Measurements from ENCODE around the gene GALNT12.

GALNT12 gene

GRCh38 chr9:98783518-98784226, 23.8 kb upstream of the GALNT12 start:
- DNase-seq (ENCODE audit: low read depth, low spot score) = no peak

GRCh38 chr9:98784831-98785806, 22.4 kb upstream of the GALNT12 start:
- no peak for DNase-seq (ENCODE audit: low read depth, low spot score)

GRCh38 chr9:98786750-98787510, 20.5 kb upstream of the GALNT12 start:
- DNase-seq (ENCODE audit: low read depth, low spot score) = no peak

GRCh38 chr9:98787766-98788335, 19.6 kb upstream of the GALNT12 start:
- DNase-seq (ENCODE audit: low read depth, low spot score) = no peak

- no peak for DNase-seq (ENCODE audit: low read depth, low spot score)
These were observed 17.9 kb upstream of the GALNT12 start for GRCh38 chr9:98789483-98790133.

- DNase-seq (ENCODE audit: low read depth, low spot score) = no peak
These were observed 17.2 kb upstream of the GALNT12 start for GRCh38 chr9:98790134-98790841.

- no peak for DNase-seq (ENCODE audit: low read depth, low spot score)
These were observed 16.4 kb upstream of the GALNT12 start for GRCh38 chr9:98790842-98791607.

GRCh38 chr9:98791608-98792490, 15.6 kb upstream of the GALNT12 start:
- no peak for DNase-seq (ENCODE audit: low read depth, low spot score)

GRCh38 chr9:98793031-98793430, 14.4 kb upstream of the GALNT12 start:
- no peak for DNase-seq (ENCODE audit: low read depth, low spot score)

- no peak for DNase-seq (ENCODE audit: low read depth, low spot score)
These were observed 12.7 kb upstream of the GALNT12 start for GRCh38 chr9:98794802-98795201.

GRCh38 chr9:98795295-98795955, 12.0 kb upstream of the GALNT12 start:
- no peak for DNase-seq (ENCODE audit: low read depth, low spot score)

- DNase-seq (ENCODE audit: low read depth, low spot score) = no peak
These were observed 11.5 kb upstream of the GALNT12 start for GRCh38 chr9:98795970-98796363.

GRCh38 chr9:98796364-98797101, 10.9 kb upstream of the GALNT12 start, which contains the start of gene ANKS6:
TSS of gene ANKS6 (minus strand) at chr9:98796555. CDS start at chr9:98796491, 64 bp downstream.
- DNase-seq (ENCODE audit: low read depth, low spot score) = no peak

GRCh38 chr9:98797491-98797890, 10.0 kb upstream of the GALNT12 start:
- DNase-seq (ENCODE audit: low read depth, low spot score) = no peak

- DNase-seq (ENCODE audit: low read depth, low spot score) = no peak
These were observed 9.2 kb upstream of the GALNT12 start for GRCh38 chr9:98798254-98798653.

GRCh38 chr9:98801561-98801960, 5.9 kb upstream of the GALNT12 start:
- no peak for DNase-seq (ENCODE audit: low read depth, low spot score)

GRCh38 chr9:98801969-98802371, 5.5 kb upstream of the GALNT12 start:
- DNase-seq (ENCODE audit: low read depth, low spot score) = no peak
